Measurements from ENCODE around the gene NAV1. TPM values are rescaled to one million over a fixed set of nuclear protein-coding genes. Genes with fewer than 3 reads are reported as not detected.

NAV1 gene
- total RNA-seq, 1 experiment from 2014 or later, result 45.3 TPM

DNA sequence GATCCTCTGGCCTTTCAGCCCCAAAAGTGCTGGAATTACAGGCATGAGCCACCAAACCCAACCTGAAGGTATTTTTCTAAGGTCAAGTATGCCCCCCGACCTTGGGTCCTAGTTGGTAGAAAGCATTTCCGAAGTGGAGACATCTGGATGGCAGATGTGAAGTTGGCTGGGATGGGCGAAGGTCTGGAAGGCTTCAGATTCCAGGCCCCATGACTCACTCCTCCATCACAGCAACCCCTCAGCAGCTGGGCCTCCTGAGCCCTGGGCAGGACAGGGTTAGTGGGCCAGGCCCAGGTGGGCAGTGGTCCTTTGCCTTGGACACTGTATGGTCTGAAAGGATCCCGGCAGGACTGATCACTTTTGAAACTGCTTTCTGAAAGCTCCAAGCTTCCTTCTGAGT is 23.3 kb downstream of the NAV1 start:
- H3K4me3 ChIP-seq, result no peak overlapping the region
- BruUV-seq (replicated peaks), result no TSS peak
- intact Hi-C loops (cut with micrococcal nuclease; ENCODE audit: unreplicated experiment), result no loop called here
- H3F3A ChIP-seq (ENCODE audit: insufficient read depth, low read depth), result no peaks in the 10 kb centered on the region
- no peak for DNase-seq
- no peaks in the 10 kb centered on the region for H3K4me1 ChIP-seq (replicated peaks; ENCODE audit: insufficient read depth)
- H3K9me3 ChIP-seq (ENCODE audit: insufficient read depth, low read depth), result no peaks in the 10 kb centered on the region
- H3K27ac ChIP-seq, result no peak overlapping the region
- no peaks in the 10 kb centered on the region for H3K9me2 ChIP-seq (ENCODE audit: insufficient read depth)
- no peaks in the 10 kb centered on the region for H3K36me3 ChIP-seq (ENCODE audit: low read depth)
- H3K27me3 ChIP-seq (ENCODE audit: insufficient read depth, low read depth), result no peaks in the 10 kb centered on the region
- H2AFZ ChIP-seq, result no peak overlapping the region
- ChIA-PET POLR2A (ENCODE audit: unreplicated experiment) (no interaction called here), CTCF (interaction anchor here (0.6 kb wide), 1 partner anchor 233 kb away, joined by 3 read pairs; no protein-coding TSS in a partner anchor)
- no peaks in the 10 kb centered on the region for H3K79me2 ChIP-seq (ENCODE audit: low read depth)
- TF ChIP-seq, protein P1, sequence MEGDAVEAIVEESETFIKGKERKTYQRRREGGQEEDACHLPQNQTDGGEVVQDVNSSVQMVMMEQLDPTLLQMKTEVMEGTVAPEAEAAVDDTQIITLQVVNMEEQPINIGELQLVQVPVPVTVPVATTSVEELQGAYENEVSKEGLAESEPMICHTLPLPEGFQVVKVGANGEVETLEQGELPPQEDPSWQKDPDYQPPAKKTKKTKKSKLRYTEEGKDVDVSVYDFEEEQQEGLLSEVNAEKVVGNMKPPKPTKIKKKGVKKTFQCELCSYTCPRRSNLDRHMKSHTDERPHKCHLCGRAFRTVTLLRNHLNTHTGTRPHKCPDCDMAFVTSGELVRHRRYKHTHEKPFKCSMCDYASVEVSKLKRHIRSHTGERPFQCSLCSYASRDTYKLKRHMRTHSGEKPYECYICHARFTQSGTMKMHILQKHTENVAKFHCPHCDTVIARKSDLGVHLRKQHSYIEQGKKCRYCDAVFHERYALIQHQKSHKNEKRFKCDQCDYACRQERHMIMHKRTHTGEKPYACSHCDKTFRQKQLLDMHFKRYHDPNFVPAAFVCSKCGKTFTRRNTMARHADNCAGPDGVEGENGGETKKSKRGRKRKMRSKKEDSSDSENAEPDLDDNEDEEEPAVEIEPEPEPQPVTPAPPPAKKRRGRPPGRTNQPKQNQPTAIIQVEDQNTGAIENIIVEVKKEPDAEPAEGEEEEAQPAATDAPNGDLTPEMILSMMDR (conservative IDR thresholded peaks at IDR 0.05), result no peak
- TF ChIP-seq EZH2 (IDR thresholded peaks at IDR 0.05; ENCODE audit: low read depth), result no peak
- H4K20me1 ChIP-seq (ENCODE audit: insufficient read depth), result no peaks in the 10 kb centered on the region; the same call in 1 of the 2 replicates
- no peak overlapping the region for H3K4me2 ChIP-seq

DNA sequence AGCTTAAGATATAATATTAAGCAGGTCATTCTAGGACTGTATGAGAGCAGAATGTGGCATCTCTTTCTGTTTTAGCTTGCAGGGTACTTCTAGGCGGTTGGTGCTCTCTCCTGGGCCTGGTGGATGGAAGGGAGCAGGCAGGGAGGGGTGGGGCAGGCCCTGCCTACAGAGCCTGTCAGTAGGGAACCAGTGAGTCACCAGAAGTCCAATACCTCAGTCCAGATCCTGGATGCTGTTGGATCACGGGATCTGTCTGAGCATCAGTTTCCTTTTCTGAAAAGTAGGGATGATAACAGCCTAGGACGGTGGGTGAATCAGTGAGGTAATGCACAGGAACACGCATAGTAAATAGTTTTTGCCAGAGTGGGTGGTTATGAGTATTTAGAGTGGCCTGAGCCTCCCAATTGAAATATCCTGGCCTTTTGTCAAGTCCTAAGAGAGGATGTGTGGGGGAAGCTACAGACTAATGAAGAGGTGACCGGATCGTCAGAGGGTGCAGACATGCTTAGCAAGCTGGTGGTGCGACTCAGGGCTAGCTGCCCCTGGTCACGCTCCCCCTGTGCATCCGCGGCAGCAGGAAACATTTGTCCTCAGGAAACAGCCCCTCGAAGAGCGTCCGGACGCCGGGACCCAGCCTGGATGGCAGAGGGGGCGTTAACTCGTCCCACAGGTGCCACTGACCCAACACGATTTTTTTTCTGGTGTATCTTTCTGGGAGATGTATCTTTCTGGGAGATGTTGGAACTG is 23.9 kb downstream of the NAV1 start:
- no peaks in the 10 kb centered on the region for H3F3A ChIP-seq (ENCODE audit: insufficient read depth, low read depth)
- H3K9me3 ChIP-seq (ENCODE audit: insufficient read depth, low read depth), result no peaks in the 10 kb centered on the region
- no peaks in the 10 kb centered on the region; the same call in 1 of the 2 replicates for H4K20me1 ChIP-seq (ENCODE audit: insufficient read depth)
- H3K4me3 ChIP-seq, result no peak overlapping the region
- CTCF ChIA-PET, result interaction anchor here (0.6 kb wide), 1 partner anchor 232 kb away, joined by 3 read pairs; no protein-coding TSS in a partner anchor
- no peak overlapping the region for H3K4me2 ChIP-seq
- POLR2A ChIA-PET (ENCODE audit: unreplicated experiment), result no interaction called here
- intact Hi-C loops (cut with micrococcal nuclease; ENCODE audit: unreplicated experiment), result no loop called here
- no peaks in the 10 kb centered on the region for H3K9me2 ChIP-seq (ENCODE audit: insufficient read depth)
- H2AFZ ChIP-seq, result no peak overlapping the region
- H3K27ac ChIP-seq, result no peak overlapping the region
- no peak for TF ChIP-seq EZH2 (IDR thresholded peaks at IDR 0.05; ENCODE audit: low read depth)
- TF ChIP-seq, protein P1 (conservative IDR thresholded peaks at IDR 0.05), result no peak
- no TSS peak for BruUV-seq (replicated peaks)
- no peaks in the 10 kb centered on the region for H3K36me3 ChIP-seq (ENCODE audit: low read depth)
- no peaks in the 10 kb centered on the region for H3K79me2 ChIP-seq (ENCODE audit: low read depth)
- no peaks in the 10 kb centered on the region for H3K27me3 ChIP-seq (ENCODE audit: insufficient read depth, low read depth)
- H3K4me1 ChIP-seq (replicated peaks; ENCODE audit: insufficient read depth), result no peaks in the 10 kb centered on the region
- DNase-seq, result no peak

DNA sequence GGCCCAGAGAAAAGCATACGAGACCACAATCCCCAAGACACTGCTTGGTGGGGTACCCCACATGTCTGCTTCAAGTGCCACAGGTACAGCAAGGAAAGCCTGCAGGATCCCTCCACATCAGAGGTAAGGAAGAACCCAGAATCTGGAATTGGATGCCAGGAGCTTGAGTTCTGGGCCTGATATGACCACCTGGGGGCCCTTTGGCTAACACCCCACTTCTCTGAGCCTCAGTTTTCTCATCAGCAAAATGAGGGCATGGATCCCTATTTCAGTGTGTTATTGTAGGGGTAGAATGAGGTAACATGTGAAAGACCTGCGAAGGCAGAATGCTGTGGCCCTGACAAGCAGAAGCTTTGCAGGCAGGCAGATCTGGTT is 24.5 kb downstream of the NAV1 start:
- TF ChIP-seq, protein P1 (conservative IDR thresholded peaks at IDR 0.05), result no peak
- TF ChIP-seq EZH2 (IDR thresholded peaks at IDR 0.05; ENCODE audit: low read depth), result no peak
- Histone ChIP-seq H3K27me3 (ENCODE audit: insufficient read depth, low read depth) (no peaks in the 10 kb centered on the region), H3K4me2 (no peak overlapping the region), H3F3A (ENCODE audit: insufficient read depth, low read depth) (no peaks in the 10 kb centered on the region), H3K36me3 (ENCODE audit: low read depth) (no peaks in the 10 kb centered on the region), H3K9me2 (ENCODE audit: insufficient read depth) (no peaks in the 10 kb centered on the region), H3K9me3 (ENCODE audit: insufficient read depth, low read depth) (no peaks in the 10 kb centered on the region), H3K4me3 (no peak overlapping the region), H3K27ac (no peak overlapping the region), H2AFZ (no peak overlapping the region), H3K79me2 (ENCODE audit: low read depth) (no peaks in the 10 kb centered on the region), H3K4me1 (replicated peaks; ENCODE audit: insufficient read depth) (no peaks in the 10 kb centered on the region), H4K20me1 (ENCODE audit: insufficient read depth) (no peaks in the 10 kb centered on the region; the same call in 1 of the 2 replicates)
- ChIA-PET CTCF (no interaction called here), POLR2A (ENCODE audit: unreplicated experiment) (no interaction called here)
- BruUV-seq (replicated peaks), result no TSS peak
- no peak for DNase-seq
- intact Hi-C loops (cut with micrococcal nuclease; ENCODE audit: unreplicated experiment), result no loop called here
